GOT3 (cell line): Measurements from ENCODE around the gene CHURC1.
"Not testable (repeated sequence)": the region's sequence is repeated elsewhere in the genome, so short reads cannot be mapped to it uniquely, and the experiment has no call there.

Experiments
- DNase-seq: peaks from one replicate; lab custom pipeline; 2025; ENCODE audit warnings: mixed read lengths; lab: John Stamatoyannopoulos, UW

The CHURC1 gene

DNA sequence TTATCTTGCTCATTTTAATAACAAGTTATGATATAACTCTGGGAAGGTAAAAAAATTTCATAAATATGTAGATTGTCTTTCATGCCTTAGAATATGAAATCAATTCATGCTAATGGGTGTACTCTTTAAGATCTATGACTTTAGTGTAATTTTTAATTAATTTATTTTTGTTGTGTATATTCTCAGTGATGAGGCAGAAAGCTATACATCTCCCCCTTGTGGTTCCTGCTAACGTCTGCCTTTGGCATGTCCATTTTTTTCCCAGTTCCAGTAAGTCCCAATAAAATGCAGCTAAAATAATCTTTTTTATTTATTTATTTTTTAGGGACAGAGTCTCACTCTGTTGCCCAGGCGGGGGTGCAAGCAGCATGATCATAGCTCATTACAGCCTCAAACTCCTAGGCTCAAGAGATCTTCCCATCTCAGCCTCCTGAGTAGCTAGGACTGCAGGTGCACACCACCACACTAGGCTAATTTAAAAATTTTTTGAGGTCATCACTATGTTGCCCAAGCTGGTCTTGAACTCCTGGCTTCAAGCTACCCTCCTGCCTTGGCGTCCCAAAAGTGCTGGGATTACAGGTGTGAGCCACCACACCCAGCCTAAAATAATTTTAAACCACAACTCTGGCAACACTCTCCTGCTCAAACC lies 3.3 kb upstream of the CHURC1 start:
- DNase-seq: no peak

DNA sequence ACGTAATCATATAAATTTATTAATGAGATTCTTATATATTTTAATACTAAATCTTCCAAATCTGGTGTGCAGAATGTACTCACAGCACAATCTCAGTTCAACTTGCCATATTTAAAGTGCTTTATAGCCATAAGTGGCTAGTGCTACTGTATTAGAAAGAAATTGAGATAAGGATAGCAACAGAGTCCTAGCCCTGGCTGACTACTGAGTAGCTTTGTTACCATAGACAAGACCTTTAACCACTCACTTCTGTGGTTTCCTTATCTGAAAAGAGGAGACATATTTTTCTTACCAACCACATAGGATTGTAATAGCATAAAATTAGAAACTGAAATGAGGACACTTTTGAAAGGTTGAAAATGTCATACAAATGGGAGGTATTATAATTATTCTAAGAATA lies 2.0 kb upstream of the CHURC1 start:
- no peak for DNase-seq

DNA sequence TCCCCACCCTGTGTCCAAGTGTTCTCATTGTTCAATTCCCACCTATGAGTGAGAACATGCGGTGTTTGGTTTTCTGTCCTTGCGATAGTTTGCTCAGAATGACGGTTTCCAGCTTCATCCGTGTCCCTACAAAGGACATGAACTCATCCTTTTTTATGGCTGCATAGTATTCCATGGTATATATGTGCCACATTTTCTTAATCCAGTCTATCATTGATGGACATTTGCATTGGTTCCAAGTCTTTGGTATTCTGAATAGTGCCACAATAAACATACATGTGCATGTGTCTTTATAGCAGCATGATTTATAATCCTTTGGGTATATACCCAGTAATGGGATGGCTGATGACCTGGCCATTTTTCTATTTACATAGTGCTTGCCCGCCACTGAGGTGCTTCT lies 778 bp upstream of the CHURC1 start:
- not testable (repeated sequence) for DNase-seq

DNA sequence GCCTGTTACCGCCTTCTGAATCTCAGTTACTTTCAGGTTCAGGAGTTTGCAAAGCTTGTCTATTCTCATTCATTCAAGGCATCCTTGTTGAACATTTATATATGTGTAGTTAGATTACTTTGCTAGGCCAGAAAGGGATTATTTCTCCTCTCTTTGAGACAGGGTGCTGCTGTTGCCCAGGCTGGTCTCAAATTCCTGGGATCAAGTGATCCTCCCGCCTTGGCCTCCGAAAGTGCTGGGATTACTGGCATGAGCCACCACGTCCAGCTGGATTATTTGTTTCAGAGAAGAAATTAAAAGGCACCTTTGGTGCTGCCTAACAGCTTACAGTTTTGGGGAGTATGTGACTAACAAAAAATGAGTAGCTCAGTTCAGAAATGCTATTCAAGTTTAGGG lies 772 bp downstream of the CHURC1 start:
- no peak for DNase-seq

DNA sequence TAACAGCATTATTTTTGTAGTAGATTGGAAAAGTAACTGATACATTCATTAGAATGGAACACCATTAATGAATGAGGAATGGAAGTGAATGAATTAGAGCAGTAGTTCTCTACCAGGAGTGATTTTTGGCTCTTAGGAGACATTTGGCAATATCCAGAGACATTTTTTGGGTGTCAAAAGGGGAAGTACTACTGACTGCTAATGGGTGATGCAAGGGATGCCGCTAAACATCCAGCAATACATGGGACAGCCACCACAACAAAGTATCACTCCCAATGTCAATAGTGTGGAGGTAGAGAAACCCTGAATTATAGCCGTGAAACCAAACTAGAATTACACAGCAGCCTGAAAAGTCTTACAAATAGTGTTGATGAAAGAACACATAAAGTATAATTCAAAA lies 1.5 kb downstream of the CHURC1 start:
- no peak for DNase-seq

DNA sequence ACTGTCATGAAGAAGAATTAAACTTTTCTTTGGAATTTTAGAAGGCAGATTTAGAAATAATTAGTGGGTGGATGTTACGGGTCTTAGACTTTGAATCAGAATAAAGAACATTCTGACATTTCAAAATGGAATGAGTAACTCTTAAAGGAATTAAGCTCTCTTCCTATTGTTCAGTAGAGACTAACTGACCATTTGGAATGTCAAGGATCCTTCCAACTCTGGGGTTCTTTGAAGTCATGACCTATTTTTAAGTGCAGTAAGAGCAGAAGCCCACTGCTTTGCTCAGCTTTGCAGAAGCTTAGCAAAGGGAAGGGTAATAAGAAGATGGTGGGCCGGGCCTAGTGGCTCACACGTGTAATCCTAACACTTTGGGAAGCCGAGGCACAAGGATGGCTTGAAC lies 4.0 kb downstream of the CHURC1 start:
- no peak for DNase-seq

DNA sequence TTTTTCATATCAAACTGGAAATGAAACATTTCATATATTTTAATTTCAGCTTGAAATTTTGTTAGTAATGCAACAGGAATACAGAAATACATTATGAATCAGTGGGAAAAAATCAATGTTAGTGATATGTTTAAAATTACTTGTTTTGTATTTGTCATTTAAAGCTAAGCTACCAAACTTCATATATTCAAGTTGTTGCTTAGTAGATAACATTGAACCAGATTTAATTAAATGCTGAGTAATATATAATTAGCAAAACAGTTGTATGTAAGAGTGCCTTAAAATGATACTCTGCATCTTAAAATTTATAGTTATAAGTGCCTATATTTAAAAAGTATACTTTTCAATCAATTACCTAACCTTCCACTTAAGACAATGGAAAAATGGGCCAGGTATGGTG lies 5.0 kb downstream of the CHURC1 start:
- DNase-seq: no peak

DNA sequence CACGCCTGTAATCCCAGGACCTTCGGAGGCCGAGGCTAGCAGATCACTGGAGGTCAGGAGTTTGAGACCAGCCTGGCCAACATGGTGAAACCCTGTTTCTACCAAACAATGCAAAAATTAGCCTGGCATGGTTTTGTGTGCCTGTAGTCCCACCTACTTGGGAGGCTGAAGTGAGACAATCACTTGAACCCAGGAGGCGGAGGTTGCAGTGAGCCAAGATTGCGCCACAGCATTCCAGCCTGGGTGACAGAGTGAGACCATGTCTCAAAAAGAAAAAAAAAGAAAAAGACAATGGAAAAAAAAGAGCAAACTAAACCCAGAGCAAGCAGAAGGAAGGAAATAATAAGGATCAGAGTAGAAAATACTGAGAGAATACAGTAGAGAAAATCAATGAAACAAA lies 5.4 kb downstream of the CHURC1 start:
- no peak for DNase-seq

DNA sequence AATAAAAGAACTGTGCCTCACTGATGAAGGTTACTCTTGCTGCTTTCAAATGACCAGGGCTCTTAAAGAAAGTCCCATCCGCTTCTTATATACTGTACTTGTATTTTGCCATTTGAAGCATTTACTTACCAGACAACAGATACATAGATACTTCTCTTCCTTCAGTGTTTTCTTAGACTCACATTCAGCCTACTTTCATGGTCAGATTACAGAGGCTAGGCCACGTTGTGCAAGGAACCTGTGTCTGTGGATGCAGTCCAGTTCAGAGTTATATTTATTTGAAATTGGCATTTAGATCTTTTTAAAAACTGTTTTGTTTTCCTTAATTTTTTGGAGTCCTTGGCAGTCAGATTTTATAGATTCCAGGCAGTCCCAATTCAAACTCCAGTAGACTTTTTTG lies 6.2 kb downstream of the CHURC1 start:
- DNase-seq: no peak

DNA sequence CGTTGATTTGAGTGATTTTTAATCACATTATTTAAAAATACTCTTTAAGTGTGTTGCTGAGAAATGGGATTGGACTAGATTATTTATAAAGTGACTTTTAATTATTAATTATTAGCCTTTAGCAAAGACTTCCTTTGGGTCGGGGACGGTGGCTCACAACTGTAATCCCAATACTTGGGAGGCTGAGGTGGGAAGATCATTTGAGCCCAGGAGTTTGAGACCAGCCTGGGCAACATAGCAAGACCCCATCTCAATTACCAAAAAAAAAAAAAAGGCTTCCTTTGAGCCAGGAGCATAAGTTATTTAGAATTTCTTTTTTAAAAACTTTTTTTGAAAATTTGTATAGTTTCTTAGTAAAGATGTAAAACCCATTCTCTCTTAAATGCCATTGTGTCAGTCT lies 8.8 kb downstream of the CHURC1 start:
- no peak for DNase-seq

DNA sequence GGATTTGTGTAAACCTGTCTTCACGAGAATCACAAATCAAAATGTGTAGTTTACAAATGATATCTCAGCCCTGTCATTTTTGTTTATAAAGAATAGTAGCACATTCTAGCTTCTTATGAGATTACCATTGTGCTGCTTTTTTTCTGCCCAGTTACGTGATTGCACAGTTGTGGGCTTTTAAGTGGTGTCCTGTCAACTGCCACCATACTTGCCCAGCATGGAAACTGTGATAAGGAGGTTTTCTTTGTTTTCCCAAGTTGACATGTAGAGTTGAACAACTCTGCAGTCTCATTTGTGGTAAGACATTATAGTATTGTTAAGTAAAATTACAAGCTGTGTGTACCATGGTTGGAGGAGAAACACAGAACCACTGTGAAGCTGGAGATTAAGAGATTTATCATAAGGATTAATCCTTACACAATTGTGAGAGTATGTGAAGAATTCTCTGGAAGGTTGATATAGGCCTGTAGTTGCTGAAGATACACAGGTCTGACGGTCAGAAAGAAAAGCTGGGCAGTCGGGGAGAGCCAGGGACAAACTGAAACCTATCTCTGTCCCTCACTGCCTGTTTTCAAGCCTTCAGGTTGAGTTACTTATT lies 12.2 kb downstream of the CHURC1 start:
- no peak for DNase-seq

DNA sequence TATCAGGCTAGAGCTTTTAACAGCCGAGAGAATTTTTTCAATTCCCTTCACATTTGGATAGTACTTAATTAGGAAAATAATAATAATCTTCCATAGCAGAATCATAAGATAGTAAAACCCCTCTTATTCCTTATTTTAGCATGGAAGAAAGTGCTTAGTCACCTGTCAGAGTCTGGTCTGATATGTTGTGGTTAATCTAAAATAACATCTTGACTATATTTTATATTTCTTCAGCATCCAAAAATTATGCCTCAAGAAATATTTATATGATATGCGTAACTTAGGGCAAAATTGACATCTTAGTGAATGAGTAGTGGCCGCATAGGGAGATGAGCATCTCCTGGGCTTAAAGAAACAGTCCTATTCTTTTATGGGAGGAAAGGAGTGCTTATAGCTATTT lies 12.8 kb downstream of the CHURC1 start:
- DNase-seq: no peak

DNA sequence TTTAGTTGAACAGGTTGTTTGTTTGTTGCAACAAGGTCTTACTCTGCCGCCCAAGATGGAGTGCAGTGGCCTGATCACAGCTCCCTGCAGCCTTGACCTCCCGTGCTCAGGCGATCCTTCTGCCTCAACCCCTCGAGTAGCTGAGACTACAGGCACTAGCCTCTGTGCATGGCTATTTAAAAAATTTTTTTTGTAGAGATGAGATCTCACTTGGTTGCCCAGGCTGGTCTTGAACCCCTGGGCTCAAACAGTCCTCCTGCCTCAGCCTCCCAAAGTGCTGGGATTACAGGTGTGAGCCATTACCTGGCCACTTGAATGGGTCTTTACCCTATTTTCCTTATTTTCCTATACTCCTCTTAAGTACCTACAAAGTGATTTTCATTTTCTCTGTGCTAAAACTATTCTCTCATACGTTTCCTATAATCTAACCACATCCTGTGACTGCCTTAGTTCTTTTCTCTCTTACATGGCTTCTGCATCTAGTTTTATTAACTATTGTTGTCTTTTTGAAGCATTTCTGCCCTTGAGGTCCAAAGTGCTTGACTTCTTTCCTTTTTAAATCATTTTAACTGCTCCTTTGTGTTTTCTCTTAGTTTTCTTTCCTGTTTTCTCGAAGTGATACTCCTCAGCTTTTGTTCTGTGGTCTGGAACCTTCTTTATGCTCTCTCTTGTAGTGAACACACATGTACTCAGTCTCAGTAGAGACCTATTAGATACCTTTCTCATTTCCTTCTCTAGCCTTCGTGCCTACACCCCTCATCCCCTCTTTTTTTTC lies 14.2 kb downstream of the CHURC1 start:
- DNase-seq: no peak

DNA sequence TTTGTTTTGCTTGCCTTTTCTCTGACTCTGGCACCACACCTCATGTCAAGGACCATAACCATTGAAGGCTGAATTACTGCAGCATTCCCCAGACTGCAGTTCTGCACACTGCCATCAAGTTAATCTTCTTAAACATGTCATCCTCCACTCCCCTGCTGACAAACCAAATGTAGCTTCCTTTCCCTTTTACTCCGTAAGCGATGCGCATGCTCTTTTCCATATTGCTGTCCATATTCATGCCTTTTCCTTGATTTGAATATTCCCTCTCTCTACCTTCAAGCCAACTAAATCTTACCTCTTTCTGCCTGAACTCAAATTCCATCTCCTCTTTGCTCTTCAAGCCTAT lies 14.7 kb downstream of the CHURC1 start:
- no peak for DNase-seq

DNA sequence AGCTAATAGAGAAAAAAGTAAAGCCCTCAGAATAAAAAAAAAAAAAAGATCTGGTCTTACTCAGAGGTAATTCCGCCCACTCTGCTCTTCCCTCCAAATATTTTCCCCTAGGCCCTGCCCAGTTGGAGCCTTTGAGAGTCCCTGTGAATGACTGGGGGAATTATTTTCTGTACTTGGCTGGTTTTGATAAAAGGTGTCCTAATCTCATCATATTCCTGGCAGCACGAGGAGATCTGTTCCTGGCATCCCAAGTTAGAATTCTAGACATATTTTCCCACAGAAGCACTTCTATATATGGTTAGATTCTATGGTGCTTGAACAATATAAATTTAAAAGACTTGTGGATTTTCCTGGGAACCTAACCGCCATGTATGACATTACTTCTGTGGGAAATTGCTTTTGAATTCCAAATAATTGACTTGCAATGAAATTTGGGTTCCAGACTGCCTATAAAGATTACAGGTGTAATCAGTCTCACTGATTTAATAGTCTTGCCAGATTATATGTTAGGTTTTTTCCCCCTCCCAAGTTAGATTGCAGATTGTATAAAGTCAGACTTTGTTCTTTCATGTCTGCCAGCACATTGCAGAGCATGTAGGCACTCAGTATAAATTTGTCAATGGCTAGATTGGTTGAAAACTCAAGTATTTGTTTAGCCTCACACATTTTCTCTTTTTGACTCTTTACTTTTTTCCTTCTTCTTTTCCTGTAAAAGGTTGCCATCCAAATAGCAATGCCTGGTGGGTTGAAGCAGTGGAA lies 16.0 kb downstream of the CHURC1 start:
- no peak for DNase-seq

DNA sequence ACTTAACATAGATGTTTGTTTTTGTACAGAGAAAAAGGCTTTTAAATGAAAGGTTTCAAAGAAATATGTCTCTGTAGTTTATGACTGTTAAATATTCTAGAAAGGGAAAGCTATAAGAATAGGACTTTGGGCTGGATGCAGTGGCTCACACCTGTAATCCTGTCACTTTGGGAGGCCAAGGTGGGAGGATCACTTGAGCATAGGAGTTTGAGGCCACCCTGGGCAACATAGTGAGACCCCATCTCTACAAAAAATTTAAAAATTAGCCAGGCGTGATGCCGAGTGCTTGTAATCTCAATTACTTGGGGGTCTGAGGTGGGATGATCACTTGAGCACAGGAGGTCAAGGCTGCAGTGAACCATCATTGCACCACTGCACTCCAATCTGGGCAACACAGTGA lies 16.9 kb downstream of the CHURC1 start:
- no peak for DNase-seq

DNA sequence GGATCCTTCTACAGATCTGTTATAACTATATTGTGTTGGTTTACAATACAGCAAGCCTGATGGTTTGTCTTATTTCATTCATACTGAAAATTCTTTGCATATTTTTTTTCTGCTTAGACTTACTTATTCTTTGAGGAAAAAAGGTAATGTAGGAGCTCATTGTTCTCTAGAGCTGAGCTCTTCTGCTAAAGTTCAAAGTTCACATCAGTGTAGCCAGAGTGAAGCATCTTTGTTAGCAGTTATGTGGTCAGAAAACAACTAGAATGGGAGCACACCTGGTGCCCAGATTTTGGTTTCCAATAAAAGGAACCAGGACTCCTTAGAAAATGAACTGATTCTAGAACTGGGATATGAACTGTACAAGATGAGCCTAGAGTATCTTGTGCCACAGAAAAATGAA lies 18.0 kb downstream of the CHURC1 start:
- DNase-seq: no peak

DNA sequence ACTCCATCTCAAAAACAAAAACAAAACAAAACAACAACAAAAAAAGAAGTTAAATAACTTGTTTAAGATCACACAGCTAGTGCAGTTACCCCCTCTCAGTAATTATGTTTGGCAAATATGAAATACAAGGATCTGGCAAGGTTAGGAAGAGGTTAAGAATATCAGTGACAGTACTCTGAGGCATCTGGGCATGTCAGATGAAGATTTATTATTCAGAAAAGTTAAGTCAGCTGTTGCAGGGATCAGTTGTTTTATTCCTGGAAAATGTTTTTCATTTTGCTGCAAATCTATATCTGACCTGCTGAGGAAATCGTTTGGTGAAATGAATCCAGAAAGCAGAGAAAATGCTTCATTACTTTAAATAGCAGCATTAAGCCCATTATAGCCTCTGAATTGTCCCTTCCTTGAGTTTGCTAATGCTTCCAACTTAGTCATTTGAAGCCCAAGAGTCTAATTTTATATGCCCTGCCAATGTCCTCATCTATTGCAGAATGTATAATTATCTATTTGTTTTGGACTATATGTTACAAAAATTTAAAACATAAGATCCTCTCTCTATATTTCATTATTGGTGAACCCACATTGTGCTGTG lies 20.2 kb downstream of the CHURC1 start:
- no peak for DNase-seq

DNA sequence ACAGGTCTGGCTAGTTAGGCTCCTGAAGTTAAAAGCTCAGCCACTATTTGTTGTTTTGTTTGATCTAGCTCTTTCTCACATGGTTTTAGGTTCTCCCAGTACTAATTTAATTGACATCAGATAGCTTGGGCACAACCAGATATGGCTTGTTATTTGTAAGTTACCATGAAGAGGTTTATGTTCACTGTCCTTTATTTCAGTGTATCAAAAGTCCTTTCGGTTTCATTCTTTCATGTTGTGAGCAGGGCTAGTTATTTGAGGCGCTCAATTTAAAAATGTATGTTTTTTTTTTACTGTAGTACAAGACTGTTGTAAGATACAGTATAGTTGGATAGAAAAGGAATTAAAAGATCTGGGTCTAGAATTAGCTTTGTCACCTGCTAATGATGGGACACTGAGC lies 21.3 kb downstream of the CHURC1 start:
- DNase-seq: no peak

DNA sequence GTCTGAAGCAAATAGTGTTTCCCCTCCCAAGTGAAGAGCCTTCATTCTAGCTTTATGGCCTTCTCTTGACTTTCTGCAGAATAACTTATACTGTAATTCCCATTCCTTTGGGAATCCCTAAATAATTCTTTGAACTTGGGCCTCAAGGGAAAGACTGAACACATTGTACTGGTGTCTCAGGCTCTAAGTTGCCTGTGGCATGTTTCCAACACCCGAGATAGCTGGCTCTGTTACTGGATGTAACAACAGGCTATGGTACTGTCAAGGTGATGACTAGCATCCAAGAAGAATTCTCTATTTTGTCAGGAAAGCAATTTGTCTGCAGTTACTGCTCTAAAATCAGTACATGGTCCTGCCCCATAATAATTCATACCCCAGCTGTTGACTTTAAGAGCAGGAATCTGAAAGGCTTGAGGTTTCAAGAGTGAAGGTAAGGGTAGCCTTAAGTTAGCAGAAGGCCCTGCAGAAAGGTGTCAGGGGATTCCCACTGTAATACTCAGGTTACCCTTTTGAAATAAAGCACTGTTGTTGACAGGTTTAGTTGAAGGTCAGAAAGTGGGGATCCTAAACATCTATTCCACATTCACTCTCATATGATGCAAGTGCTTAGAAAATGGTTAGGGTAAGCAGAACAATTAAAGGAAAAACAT lies 23.0 kb downstream of the CHURC1 start:
- DNase-seq: no peak

DNA sequence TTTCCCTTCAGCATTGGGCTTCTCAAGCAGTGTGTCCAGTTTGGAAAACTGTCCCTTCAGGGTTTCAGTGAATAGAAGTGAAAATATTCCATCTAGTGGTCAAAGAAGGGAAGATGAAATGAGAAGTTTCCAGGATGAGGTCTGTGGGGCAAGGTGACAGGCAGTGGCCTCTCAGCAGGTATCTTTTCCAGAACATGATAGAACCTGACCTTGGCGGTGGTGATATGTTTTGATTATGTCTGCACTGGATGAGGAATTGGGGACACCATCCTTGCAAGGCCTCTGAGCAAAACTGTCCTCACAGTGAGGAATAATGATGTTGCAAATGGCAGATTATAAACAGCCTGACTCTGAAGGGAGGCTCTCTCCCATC lies 23.6 kb downstream of the CHURC1 start:
- no peak for DNase-seq
